ENCODE results near the gene CALD1.

DNA sequence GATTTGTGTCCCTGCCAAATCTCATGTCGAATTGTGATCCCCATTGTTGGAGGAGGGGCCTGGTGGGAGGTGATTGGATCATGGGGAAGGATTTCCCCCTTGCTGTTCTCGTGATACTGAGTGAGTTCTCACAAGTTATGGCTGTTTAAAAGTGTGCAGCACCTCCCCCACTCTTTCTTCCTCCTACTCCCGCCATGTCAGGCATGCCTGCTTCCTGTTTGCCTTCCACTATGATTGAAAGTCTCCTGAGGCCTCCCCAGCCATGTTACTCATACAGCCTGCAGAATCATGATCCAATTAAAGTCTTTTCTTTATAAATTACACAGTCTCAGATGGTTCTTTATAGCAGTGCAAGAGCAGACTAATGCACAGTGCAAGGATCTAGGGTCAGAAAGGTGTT lies 75.4 kb downstream of the CALD1 start:
- TF ChIP-seq EZH2 (IDR thresholded peaks at IDR 0.05; ENCODE audit: borderline replicate concordance, low read depth, low read length, poor library complexity, severe bottlenecking) = no peak
- TF ChIP-seq, protein P1, sequence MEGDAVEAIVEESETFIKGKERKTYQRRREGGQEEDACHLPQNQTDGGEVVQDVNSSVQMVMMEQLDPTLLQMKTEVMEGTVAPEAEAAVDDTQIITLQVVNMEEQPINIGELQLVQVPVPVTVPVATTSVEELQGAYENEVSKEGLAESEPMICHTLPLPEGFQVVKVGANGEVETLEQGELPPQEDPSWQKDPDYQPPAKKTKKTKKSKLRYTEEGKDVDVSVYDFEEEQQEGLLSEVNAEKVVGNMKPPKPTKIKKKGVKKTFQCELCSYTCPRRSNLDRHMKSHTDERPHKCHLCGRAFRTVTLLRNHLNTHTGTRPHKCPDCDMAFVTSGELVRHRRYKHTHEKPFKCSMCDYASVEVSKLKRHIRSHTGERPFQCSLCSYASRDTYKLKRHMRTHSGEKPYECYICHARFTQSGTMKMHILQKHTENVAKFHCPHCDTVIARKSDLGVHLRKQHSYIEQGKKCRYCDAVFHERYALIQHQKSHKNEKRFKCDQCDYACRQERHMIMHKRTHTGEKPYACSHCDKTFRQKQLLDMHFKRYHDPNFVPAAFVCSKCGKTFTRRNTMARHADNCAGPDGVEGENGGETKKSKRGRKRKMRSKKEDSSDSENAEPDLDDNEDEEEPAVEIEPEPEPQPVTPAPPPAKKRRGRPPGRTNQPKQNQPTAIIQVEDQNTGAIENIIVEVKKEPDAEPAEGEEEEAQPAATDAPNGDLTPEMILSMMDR (conservative IDR thresholded peaks at IDR 0.05; ENCODE audit: low read depth, low read length) = no peak
